T-helper 22 cell (primary cell): Measurements from ENCODE around the gene ATP1A1.

Source experiments
- DNase-seq: peaks from one replicate; pipeline ENCODE4 v3.0.0-alpha.2; 2020; ENCODE audit warnings: low read depth

ATP1A1 gene

GRCh38 chr1:116391185-116391584, 18.1 kb downstream of the ATP1A1 start:
- DNase-seq, result no peak

DNA sequence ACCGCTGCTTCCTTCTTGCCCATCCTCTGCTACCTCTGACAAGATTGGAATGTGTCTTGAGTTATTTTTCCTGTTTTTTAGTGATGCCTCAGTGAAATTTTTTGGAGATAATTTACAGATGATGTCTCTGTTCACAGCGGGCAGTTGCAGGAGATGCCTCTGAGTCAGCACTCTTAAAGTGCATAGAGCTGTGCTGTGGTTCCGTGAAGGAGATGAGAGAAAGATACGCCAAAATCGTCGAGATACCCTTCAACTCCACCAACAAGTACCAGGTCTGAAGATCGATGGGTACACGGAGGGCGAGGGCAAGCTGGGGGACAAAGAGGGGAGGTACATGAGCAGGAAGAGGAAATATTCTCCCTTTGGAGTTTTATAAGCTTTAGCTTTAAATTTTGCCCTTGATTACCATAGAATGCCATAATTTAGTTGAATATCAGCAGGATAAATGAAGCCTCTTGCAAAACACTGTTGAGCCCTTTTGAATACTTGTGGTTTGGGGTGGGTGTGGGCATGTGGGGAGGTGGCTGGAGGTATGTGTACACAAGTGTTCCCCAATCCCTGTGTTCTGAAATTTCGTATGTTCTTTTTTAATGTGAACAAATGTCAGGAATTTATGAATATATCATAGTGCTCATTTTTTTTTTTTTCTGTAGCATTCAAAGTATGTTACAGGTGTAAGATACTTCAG, 19.8 kb downstream of the ATP1A1 start:
- no peak for DNase-seq

- no peak for DNase-seq
Observed at GRCh38 chr1:116393792-116394191, 20.7 kb downstream of the ATP1A1 start.

DNA sequence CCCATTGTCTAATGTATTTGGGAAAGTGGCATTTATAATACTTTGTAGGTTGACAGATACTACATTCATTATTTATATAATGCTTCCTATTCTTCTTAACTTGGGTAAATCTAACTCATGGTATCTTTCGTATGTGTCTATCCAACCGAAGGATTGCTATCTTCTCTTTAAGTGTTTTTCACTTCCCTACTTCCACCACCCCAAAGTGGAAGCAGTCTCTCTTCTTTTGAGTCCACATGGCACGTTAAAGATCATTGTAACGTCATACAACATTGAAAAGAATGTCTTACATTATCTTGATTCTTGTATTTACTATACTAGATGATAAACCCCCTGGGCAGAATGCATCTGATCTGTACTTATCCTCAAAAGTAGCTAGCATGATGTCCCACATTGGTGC, 21.2 kb downstream of the ATP1A1 start:
- DNase-seq, result no peak

DNA sequence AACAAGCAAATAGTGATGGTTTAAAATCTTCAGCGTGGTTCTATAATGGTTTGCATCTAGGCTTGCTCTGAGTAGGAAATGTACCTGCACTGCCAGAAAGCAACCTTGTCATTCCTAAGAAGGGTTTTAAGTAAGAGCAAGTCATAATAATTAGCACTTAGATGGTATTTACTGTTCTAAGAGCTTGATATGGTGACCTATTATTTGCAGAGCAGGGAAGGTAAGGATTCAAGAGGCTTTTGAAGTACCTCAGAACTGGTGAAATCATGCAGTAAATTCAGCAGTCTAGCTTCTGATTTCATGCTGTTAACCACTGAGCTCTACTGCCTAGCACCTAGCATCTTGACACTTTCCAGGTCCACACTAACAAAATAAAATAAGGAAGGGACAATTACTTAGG, 23.7 kb downstream of the ATP1A1 start:
- DNase-seq, result no peak

- DNase-seq, result no peak
Observed at GRCh38 chr1:116397728-116398127, 24.7 kb downstream of the ATP1A1 start.

GRCh38 chr1:116400780-116401179, 27.7 kb downstream of the ATP1A1 start:
- no peak for DNase-seq

DNA sequence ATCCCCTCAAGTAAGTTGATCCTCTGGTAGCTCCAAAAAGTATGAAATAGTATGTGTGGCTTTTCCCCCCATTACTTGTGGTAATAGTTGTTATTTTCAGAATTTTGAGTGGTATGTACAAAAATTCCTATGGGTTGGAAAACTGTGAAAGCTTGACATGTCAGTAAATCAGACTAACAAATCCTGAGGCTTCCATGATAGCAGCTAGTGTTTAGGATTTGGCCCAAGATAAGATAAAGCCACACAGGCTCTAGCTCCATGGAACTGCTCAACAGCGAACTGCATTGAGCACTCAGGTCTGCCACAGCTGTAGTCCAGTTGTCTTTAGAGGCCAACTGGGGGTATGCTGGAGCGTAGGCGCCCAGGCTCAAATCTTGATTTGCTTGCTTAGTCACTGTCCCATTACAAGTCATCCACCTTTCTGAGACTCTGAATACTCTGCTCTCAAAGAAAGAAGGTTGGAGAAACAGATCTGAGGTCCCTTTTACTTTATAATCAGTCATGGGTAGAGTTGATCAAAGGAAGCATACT, 28.7 kb downstream of the ATP1A1 start:
- no peak for DNase-seq

DNA sequence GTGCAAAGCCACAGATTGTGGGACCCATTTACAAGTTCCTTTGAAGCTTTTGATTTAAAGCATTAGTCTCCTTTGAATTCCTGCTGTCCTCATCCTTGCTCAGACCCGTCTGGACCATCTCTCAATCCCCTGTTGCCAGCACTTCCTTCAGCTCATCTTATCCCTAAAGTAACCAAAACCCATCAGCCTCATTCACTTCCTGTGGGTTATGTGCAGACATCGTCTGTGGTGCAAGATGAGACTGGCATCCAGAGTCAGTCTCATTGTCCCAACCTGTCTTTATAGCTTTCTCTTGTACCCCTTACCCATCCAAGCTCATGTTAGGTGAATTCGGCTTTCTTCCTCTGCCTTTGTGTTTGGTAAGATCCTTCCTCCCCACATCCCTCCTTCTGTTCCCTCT, 29.3 kb downstream of the ATP1A1 start:
- DNase-seq, result no peak

DNA sequence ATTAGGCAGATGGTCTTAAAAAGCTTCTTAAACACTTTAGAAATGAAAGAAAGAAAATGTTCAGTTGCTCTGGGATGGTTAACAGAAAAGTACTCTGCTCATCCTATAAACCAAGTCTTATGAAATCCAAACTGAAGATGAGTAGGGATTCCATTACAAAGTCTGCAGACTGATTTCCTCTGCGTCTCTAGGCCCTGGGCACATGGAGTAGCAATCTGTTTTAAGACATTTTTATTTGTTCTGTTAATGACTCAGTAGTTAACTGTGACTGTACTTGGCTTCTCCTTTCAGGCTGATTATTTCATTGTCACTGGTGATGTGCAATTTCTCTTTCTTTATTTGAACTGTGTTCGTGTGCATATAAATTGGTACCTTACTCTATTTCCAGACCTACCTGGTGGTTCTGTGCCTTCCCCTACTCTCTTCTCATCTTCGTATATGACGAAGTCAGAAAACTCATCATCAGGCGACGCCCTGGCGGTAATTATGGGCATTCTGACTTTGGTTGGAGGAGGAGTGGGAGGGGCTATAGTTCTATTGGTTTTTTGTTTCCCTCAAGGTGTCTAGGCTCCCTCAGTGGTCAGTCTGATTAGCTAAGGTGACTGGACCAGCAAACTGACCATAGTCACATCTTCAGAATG, 30.6 kb downstream of the ATP1A1 start:
- no peak for DNase-seq

DNA sequence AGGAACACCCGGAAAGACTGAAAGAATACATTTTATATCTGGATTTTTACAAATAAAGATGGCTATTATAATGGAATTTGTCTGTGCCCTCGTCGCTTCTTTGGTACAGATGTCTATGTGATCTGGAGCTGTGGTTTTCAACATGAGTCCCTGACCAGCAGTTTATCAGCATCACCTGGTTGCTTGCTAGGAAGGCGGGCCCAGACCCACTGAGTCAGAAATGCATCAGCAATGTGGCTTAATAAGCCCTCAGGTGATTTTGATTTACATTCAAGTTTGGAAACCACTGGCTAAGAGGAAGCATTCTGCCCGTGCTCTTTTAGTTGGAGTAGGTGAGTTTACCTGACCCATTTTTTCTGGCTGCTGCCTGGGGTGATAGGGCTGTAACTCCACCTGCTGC, 31.7 kb downstream of the ATP1A1 start:
- DNase-seq, result no peak

DNA sequence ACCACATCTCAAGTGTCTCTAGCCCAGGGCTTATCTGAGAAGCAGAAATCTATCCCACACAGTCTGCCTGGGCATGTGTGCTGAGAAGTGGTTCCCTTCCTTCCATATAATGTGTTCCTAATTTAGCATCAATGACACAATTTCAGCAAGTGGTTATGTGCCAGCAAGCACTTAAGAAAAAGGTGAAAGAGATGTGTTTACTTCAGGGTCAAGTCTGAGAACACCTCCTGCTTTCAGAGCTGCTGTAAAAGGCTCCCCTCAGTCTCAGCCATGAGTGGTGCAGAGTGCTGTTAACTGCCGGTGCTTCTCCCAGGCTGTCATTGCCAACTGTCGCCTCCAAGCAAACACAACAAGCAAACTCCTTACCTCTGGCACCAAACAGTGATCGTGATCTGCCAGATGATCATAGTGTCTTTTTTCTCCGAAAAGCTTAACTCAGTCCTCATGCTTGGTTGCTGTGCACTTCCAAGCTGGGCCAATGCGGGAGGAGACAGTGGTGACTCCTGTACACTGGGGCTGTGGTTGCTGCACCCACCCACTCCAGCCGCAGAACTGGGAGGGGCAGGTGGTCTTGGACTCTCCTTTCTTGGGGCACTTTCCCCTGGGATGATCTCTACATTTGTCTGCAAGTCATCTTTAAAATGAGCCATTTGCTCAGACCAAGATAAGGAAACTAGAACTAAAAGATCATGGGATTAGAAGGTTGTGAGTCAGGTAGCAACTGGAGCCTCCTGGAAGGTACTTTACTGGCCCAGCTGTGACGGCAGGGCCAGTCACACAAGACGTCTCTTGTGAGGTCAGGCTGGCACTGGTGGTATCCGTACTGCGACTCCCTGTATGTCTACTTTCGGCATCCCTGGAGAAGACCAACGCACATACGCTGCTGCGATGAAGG, 32.4 kb downstream of the ATP1A1 start:
- DNase-seq, result no peak

GRCh38 chr1:116407033-116407432, 34.0 kb downstream of the ATP1A1 start:
- no peak for DNase-seq

- DNase-seq, result no peak
Observed at GRCh38 chr1:116408193-116408592, 35.1 kb downstream of the ATP1A1 start.

- DNase-seq, result no peak
Observed at GRCh38 chr1:116408803-116409720, 36.0 kb downstream of the ATP1A1 start.

- DNase-seq, result no peak
Observed at GRCh38 chr1:116409751-116410191, 36.7 kb downstream of the ATP1A1 start.

- DNase-seq, result no peak
Observed at GRCh38 chr1:116411784-116412479, 38.9 kb downstream of the ATP1A1 start.

GRCh38 chr1:116412480-116412798, 39.4 kb downstream of the ATP1A1 start:
- no peak for DNase-seq

DNA sequence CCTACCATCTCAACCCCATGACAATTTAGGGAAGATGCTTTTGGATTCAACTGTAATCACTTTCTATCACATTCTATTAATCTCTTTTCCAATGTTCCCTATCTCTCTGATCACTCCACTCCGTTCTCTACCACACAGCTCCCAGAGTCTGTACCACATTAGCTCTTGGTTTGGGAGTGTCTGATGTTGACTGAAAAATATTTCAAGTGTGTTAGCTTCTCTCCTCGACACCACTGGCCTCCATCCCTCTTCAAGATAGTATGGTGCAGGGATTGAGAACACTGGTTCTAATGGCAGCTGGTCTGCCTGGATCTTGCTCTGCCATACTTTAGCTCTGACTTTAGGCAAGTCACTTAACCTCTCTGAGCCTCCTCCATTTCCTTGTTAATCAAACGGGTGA, 39.9 kb downstream of the ATP1A1 start:
- no peak for DNase-seq

DNA sequence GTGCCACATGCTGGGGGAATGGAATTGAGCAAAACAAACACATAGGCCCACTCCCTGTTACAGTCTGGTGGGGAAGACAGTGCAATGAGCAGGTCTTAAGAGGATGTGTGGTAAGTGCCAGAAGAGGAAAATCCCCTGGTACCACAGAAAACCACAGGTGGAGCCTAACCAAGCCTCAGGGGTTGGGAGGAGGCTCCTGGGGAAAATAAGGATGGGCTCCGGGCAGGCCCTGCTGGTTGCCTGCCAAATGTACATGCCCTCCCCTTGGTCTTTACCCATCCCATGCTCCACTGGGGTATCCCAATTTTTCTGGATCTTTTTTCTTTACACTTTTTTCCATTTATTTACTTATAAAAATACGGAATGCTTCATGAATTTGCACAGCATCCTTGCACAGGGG, 40.4 kb downstream of the ATP1A1 start:
- no peak for DNase-seq

DNA sequence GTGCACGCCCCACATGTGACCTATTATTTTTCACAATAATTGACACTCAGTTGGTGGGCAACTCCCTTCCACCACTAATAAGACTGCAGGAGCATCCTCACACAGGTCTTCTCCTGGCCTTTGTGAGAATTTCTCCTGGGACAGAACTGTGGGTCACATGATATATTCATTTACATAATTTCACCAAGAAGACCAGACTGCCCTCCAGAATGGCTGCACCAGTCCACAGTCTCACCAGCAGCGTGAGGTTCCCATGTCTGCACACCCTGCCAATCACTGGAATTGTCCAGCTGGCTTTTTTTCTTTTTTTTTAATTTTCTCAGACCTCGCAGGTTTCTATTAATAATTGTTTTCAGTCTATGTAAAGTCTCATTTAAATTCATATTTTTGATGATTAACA, 41.3 kb downstream of the ATP1A1 start:
- DNase-seq, result no peak
